Transverse colon (tissue), 4 donors: ENCODE measurements around the gene RNF150.

ENCODE experiments used
- EP300 ChIP-seq: sonication (generic); formaldehyde crosslinking; IDR thresholded peaks from one replicate; pipeline ENCODE4 v1.6.1; 2017; ENCODE audit warnings: antibody characterized with exemption, low read depth
- POLR2A ChIP-seq: fragments of 450-650 bp; IDR thresholded peaks from one replicate; pipeline ENCODE4 v1.6.1; 2016; ENCODE audit warnings: antibody characterized with exemption, mild to moderate bottlenecking, moderate library complexity
- POLR2AphosphoS5 ChIP-seq, 3 donors: sonication (generic); formaldehyde crosslinking; IDR thresholded peaks; one replicate each; pipeline ENCODE4 v1.6.1; 2016; ENCODE audit warnings: antibody characterized with exemption in 3 of 3
- TF ChIP-seq, protein P1 (sequence below), 5 experiments: fragments of 200-600 bp in 3 of 5; fragments of 450-650 bp in 2 of 5; sonication (generic) in 3 of 5; IDR thresholded peaks; 1 replicate in 2 of 5; 2 replicates in 3 of 5; pipeline ENCODE4 v1.5.1; 2016 to 2017; ENCODE audit warnings: antibody characterized with exemption in 5 of 5, inconsistent platforms in 3 of 5, mild to moderate bottlenecking in 2 of 5, moderate library complexity in 1 of 5

DNA sequence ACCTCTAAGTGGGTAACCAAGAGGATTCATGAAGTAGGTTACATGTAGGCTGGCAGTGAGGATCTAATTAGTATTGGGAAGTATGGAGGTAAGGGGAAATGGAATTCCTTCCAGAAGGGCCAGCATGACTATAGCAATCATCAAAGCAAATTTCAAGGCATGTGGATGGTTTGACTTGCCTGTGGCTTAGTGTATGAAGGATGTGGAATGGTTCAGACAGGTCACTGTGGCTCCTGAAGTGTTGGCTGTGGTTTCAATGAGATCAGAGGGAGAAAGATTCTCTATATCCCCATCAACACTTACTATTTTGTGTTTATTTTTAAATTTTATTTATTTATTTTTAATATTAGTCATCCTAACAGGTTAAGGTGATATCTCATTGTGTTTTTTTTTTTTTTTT is 255.5 kb downstream of the RNF150 start:
- TF ChIP-seq, protein P1, sequence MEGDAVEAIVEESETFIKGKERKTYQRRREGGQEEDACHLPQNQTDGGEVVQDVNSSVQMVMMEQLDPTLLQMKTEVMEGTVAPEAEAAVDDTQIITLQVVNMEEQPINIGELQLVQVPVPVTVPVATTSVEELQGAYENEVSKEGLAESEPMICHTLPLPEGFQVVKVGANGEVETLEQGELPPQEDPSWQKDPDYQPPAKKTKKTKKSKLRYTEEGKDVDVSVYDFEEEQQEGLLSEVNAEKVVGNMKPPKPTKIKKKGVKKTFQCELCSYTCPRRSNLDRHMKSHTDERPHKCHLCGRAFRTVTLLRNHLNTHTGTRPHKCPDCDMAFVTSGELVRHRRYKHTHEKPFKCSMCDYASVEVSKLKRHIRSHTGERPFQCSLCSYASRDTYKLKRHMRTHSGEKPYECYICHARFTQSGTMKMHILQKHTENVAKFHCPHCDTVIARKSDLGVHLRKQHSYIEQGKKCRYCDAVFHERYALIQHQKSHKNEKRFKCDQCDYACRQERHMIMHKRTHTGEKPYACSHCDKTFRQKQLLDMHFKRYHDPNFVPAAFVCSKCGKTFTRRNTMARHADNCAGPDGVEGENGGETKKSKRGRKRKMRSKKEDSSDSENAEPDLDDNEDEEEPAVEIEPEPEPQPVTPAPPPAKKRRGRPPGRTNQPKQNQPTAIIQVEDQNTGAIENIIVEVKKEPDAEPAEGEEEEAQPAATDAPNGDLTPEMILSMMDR (IDR thresholded peaks at IDR 0.05), result no peak
- TF ChIP-seq POLR2AphosphoS5 (IDR thresholded peaks at IDR 0.05), result no peak
- no peak for TF ChIP-seq POLR2A
- no peak for TF ChIP-seq EP300
